Mesothelial cell of epicardium (in vitro differentiated cells): ENCODE measurements around the gene SDR42E1. TPM values are rescaled to one million over a fixed set of nuclear protein-coding genes. Genes with fewer than 3 reads are reported as not detected.

ENCODE experiments used
- DNase-seq, 2 experiments: peaks; one replicate each; pipeline ENCODE4 v3.0.0; 2021; ENCODE audit warnings: low spot score in 2 of 2; ENCODE audit not compliant: unreplicated experiment in 2 of 2
- H3K27ac Mint-ChIP-seq: 2 replicates; pipeline ENCODE4 v1.8.0; 2021; ENCODE audit warnings: mixed read lengths
- H3K27me3 Mint-ChIP-seq: 2 replicates; pipeline ENCODE4 v1.8.0; 2021; ENCODE audit warnings: low read depth, mixed read lengths
- H3K36me3 Mint-ChIP-seq: 2 replicates; pipeline ENCODE4 v1.8.0; 2021; ENCODE audit warnings: mixed read lengths
- H3K4me1 Mint-ChIP-seq: 2 replicates; pipeline ENCODE4 v1.8.0; 2021; ENCODE audit warnings: mixed read lengths
- H3K4me3 Mint-ChIP-seq: 2 replicates; pipeline ENCODE4 v1.8.0; 2021; ENCODE audit warnings: mild to moderate bottlenecking, moderate library complexity, mixed read lengths
- H3K9me3 Mint-ChIP-seq: 2 replicates; pipeline ENCODE4 v1.8.0; 2021; ENCODE audit warnings: mixed read lengths
- total RNA-seq: library from RNA; stranded (reverse); gene quantifications from 3 replicates; pipeline ENCODE4 v1.2.1, GENCODE V29; 2021
- TF ChIP-seq, protein P1 (sequence below): fragments of 200-600 bp; sonication (generic); IDR thresholded peaks from one replicate; pipeline ENCODE4 v1.5.0; 2021; ENCODE audit warnings: antibody characterized with exemption; ENCODE audit not compliant: unreplicated experiment

SDR42E1 gene
- total RNA-seq, 1 donor from 2014 or later = 0.13 TPM

DNA sequence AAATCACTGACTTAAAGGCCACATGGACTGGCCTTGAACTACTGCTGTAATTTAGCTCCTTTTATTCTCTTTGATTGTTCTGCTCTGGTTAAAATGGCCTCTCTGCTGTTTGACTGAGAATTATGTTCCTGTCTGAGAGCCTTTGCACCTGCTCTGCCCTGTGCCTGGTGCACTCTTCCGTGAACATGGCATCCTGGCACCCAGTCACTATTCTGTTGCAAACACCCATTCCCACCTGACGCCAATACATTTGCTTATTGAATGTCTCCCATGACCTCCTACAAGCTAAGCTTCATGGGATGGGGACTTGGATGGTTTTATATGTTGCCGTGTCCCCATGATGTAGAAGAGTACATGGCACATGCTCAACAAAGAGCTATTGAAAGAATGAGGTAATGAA lies 43.8 kb upstream of the SDR42E1 start:
- Mint-ChIP-seq H3K4me3 (no peak overlapping the region), H3K9me3 (no peaks in the 10 kb centered on the region), H3K36me3 (no peaks in the 10 kb centered on the region), H3K27ac (no peak overlapping the region), H3K27me3 (peaks cover 14% of the 10 kb centered on the region), H3K4me1 (peaks cover 8% of the 10 kb centered on the region)
- TF ChIP-seq, protein P1, sequence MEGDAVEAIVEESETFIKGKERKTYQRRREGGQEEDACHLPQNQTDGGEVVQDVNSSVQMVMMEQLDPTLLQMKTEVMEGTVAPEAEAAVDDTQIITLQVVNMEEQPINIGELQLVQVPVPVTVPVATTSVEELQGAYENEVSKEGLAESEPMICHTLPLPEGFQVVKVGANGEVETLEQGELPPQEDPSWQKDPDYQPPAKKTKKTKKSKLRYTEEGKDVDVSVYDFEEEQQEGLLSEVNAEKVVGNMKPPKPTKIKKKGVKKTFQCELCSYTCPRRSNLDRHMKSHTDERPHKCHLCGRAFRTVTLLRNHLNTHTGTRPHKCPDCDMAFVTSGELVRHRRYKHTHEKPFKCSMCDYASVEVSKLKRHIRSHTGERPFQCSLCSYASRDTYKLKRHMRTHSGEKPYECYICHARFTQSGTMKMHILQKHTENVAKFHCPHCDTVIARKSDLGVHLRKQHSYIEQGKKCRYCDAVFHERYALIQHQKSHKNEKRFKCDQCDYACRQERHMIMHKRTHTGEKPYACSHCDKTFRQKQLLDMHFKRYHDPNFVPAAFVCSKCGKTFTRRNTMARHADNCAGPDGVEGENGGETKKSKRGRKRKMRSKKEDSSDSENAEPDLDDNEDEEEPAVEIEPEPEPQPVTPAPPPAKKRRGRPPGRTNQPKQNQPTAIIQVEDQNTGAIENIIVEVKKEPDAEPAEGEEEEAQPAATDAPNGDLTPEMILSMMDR = no peak
- no peak for DNase-seq

DNA sequence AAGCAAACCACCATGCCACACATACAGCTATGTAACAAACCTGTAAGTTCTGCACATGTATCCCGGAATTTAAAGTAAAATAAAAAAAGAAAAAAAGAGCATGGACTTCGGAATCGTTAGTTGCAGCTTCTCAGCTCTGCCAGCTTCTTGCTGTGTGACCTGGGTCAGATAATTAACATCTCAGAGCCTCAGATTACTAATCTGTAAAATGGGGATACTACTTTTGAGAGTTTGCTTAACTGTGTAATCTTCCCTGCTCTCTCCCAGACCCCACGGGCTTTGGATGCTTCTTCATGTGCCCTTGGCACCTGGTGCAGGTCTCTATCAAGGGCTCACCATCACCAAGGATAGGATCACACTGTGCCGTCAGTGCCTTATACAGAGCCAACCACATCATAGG lies 40.4 kb upstream of the SDR42E1 start:
- Mint-ChIP-seq H3K27ac (no peak overlapping the region), H3K36me3 (no peaks in the 10 kb centered on the region), H3K4me1 (no peaks in the 10 kb centered on the region), H3K4me3 (no peak overlapping the region), H3K9me3 (no peaks in the 10 kb centered on the region), H3K27me3 (peaks cover 25% of the 10 kb centered on the region)
- TF ChIP-seq, protein P1 = no peak
- no peak for DNase-seq

DNA sequence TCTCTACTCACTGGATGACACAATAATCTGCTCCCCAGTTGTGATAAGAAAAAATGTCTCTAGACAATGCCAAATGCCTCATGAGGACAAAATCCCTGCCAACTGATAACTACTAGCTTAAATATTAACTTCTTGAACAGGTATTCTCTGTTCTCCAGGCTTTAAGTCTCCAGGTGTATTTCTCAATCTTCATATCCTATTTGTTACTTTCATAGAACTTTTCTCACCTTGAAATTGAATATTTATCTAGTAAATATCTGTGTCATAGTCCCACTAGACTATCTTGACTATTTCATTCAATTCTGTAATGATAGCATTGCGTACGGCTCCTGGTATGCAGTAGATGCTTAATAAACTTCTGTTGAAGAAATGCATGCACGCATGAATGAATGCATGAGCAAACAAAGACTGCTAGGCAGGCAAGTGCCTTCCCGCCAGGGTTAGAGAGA lies 39.7 kb upstream of the SDR42E1 start:
- DNase-seq = no peak
- H3K9me3 Mint-ChIP-seq = no peaks in the 10 kb centered on the region
- H3K27ac Mint-ChIP-seq = no peak overlapping the region
- TF ChIP-seq, protein P1 = no peak
- H3K4me3 Mint-ChIP-seq = no peak overlapping the region
- no peaks in the 10 kb centered on the region for H3K36me3 Mint-ChIP-seq
- peaks cover 25% of the 10 kb centered on the region for H3K27me3 Mint-ChIP-seq
- H3K4me1 Mint-ChIP-seq = peaks cover 2% of the 10 kb centered on the region

DNA sequence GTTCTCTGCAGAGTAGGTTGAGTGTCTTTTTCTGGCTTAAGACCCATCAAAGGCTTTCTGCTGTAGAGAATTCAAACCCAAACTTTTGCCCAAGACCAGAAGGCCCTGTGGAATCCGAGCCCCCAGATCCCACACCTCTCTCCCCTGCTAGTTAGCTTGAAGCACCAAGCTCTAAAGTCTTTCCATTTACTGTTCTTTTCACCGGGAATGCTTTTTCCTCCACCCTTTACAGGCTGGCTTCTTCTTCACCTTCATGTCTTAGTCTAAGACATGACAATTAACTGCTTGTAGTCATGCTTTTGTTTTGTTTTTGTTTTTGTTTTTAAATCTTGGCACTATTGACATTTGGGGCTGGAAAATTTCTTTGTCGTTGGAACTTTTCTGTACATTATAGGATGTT lies 39.2 kb upstream of the SDR42E1 start:
- Mint-ChIP-seq H3K27me3 (peaks cover 25% of the 10 kb centered on the region), H3K4me1 (peaks cover 6% of the 10 kb centered on the region), H3K36me3 (no peaks in the 10 kb centered on the region), H3K9me3 (no peaks in the 10 kb centered on the region), H3K27ac (no peak overlapping the region), H3K4me3 (no peak overlapping the region)
- TF ChIP-seq, protein P1 = no peak
- no peak for DNase-seq

DNA sequence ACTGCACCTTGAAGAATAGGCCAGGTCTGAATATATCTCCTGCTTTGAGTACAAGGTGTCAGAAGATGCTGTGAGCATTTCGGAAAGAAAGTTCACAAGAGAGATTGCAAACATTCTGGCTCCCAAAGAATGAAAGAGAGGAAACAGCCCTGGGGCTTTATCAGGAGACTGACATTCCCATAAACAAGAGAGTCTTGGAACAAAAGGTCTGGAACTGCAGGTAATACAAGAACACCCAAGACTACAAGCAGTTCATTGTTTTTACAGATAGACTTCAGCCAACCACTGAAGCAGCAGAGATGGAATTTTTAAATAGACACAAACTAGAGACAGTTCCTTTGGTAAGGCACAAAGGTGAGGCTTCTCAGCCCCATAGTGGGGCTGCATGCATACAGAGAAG lies 38.2 kb upstream of the SDR42E1 start:
- Mint-ChIP-seq H3K4me1 (peaks cover 10% of the 10 kb centered on the region), H3K27ac (no peak overlapping the region), H3K4me3 (no peak overlapping the region), H3K27me3 (peaks cover 25% of the 10 kb centered on the region), H3K9me3 (no peaks in the 10 kb centered on the region), H3K36me3 (no peaks in the 10 kb centered on the region)
- TF ChIP-seq, protein P1 = no peak
- DNase-seq = no peak

DNA sequence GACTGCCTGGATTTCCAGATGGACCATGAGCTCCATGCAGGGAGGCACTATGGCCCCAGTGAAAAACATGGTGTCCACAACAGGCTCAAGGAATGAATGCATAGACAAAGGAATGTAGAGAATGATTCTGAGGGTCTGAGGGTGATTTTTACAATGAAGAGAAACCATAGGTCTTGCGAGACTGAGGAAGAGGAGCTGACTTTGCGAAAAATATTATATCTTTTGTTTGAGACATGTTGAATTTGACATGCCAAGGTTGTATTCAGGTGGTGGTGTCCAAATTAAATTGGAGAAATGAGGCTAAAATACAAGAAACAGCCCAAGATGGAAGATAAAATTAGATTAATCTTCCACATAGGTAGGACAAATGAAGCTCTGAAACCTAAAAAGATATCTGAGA lies 36.5 kb upstream of the SDR42E1 start:
- DNase-seq = no peak
- Mint-ChIP-seq H3K27me3 (peaks cover 20% of the 10 kb centered on the region), H3K9me3 (no peaks in the 10 kb centered on the region), H3K27ac (no peak overlapping the region), H3K4me3 (no peak overlapping the region), H3K36me3 (no peaks in the 10 kb centered on the region), H3K4me1 (peaks cover 23% of the 10 kb centered on the region)
- TF ChIP-seq, protein P1 = no peak
